ENCODE results near the gene HPSE2.

HPSE2 gene

DNA sequence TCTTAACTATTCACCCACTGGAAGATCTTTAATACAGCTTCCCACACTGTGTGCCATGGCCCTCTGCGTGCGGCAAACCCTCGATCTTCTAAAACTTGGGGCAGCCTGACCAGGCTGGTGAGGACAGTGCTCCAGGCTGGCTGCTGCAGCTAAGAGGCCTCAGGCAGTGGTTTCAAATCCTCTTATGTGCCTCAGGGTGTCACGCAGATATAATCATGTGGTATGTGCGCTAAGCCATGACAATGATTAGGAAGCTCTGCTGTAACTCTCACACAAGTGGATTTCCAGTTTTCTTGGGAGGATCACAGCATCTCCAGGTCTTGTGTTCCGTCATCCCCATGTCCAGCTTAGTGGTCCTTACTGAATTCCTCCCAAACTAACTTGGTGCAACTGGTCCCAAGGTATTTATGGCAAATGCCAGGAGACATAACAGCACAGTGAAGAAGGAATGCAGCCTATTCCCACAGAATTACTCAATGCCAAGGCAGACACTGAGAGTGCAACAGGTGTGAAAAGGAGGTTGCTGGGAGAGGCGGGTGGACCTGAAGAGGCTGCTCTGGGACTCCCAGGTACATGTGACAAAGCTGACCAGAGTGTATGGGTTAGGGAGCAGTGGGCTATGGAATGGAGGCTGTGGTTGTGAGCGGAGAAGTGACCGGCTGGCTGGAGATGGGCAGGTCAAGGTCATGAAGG, 791.2 kb downstream of the HPSE2 start:
- no peak overlapping the region for H3K27ac ChIP-seq (ENCODE audit: low read depth, low read length)
- no peaks in the 10 kb centered on the region for H3K27me3 ChIP-seq (ENCODE audit: control insufficient read depth, insufficient read depth, low read length)
- H3K36me3 ChIP-seq (ENCODE audit: control insufficient read depth, insufficient read depth, low read length) = peaks cover 14% of the 10 kb centered on the region
- no peak overlapping the region for H3K9ac ChIP-seq (ENCODE audit: low read length)
- H3K4me1 ChIP-seq (ENCODE audit: control insufficient read depth, insufficient read depth, low read length) = peaks cover 4% of the 10 kb centered on the region
- H3K4me3 ChIP-seq (ENCODE audit: low read length) = no peak overlapping the region

DNA sequence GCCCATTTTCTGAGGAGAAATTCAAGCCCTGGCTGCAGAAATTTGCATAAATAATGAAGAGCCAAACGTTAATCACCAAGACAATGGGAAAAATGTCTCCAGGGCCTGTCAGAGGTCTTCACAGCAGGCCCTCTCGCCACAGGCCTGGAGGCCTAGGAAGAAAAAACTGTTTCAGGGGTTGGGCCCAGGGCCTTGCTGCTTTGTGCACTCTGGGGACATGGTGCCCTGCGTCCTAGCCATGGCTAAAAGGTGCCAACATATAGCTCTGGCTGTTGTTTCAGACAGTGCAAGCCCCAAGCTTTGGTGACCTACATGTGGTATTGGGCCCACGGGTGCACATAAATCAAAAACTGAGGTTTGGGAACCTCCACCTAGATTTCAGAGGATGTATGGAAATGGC, 796.9 kb downstream of the HPSE2 start:
- Histone ChIP-seq H3K9ac (ENCODE audit: low read length) (no peak overlapping the region), H3K4me3 (ENCODE audit: low read length) (no peak overlapping the region), H3K27me3 (ENCODE audit: control insufficient read depth, insufficient read depth, low read length) (no peaks in the 10 kb centered on the region), H3K4me1 (ENCODE audit: control insufficient read depth, insufficient read depth, low read length) (no peaks in the 10 kb centered on the region), H3K36me3 (ENCODE audit: control insufficient read depth, insufficient read depth, low read length) (peaks cover 29% of the 10 kb centered on the region), H3K27ac (ENCODE audit: low read depth, low read length) (no peak overlapping the region)

DNA sequence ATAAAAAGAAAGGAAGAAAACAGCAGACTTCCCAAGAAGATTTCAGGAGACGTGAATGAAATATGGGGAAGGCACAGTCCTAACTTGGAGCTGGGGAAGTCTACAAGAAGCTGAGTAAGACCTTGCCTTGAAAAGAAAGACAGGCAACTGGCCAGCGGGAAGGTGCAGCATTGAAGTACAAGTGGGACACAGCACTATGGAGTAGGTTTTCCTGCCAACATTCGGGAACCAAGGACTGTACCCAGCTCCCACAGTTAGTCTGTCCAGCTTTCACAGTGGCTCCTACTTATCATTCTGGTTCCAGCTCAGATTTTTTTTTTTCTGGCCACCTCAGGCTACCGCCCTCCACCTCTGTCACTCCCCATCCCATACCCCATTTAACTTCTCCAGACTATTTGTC, 798.9 kb downstream of the HPSE2 start:
- H3K36me3 ChIP-seq (ENCODE audit: control insufficient read depth, insufficient read depth, low read length) = peaks cover 28% of the 10 kb centered on the region
- no peak overlapping the region for H3K9ac ChIP-seq (ENCODE audit: low read length)
- no peaks in the 10 kb centered on the region for H3K27me3 ChIP-seq (ENCODE audit: control insufficient read depth, insufficient read depth, low read length)
- no peaks in the 10 kb centered on the region for H3K4me1 ChIP-seq (ENCODE audit: control insufficient read depth, insufficient read depth, low read length)
- no peak overlapping the region for H3K4me3 ChIP-seq (ENCODE audit: low read length)
- no peak overlapping the region for H3K27ac ChIP-seq (ENCODE audit: low read depth, low read length)

DNA sequence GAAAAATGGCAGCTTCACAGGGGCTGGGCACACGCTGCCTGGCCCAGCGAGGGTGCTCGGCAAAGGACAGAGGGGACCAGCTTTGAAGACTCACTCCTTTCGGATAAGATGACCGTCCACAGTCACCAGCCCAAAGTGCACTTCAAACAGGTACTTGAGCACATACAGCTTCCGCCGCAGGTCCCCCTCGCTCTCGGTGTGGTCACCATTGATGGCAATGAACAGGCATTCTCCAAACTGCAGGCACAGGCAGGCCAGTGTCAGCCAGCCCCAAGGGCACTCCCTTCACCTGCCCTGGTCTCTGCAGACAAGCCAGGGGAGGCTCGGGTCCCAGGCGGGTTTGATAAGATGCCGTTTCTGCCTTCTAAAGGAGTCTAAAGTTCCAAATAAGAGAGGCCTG, 800.5 kb downstream of the HPSE2 start:
- Histone ChIP-seq H3K4me3 (ENCODE audit: low read length) (no peak overlapping the region), H3K9ac (ENCODE audit: low read length) (no peak overlapping the region), H3K4me1 (ENCODE audit: control insufficient read depth, insufficient read depth, low read length) (no peaks in the 10 kb centered on the region), H3K27ac (ENCODE audit: low read depth, low read length) (no peak overlapping the region), H3K36me3 (ENCODE audit: control insufficient read depth, insufficient read depth, low read length) (peaks cover 38% of the 10 kb centered on the region), H3K27me3 (ENCODE audit: control insufficient read depth, insufficient read depth, low read length) (no peaks in the 10 kb centered on the region)

DNA sequence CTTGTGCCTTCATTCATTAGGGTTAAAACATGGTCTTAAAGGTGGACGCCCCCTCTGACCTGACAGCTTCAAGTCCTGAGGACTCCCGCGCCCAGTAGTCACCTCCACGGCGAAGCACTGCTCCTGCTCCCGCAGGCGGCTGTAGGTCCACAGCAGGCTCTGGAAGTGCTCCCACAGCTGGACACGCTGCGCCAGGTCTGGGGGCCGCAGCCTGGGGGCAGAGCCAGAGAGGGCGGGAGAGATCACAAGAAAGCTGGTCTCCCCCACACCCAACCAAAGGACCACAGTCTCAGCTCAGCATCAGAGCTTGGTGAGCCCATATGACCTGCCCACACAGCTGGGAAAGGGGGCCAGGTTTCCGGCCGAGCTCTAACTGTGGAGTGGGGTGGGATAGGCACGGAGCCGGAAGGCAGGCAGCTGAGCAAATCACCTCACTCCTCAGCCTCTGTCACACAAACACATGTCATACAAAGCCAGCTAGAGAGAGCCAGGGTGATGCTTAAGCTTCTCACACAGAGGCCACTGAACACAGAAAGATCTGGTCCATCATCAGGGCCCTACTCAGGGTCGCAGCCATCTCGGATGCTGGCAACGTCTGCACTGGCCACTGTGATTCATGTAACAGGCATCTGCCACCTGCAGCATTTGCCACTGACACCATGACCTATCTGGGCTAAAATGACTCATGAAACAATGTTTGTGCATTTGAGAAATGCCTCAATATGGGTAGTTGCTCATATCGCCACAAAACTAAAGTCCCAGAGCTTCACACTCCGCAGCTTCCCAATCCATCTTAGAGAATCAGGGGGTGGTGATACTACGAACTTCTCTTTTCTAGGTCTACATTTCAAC, 801.5 kb downstream of the HPSE2 start:
- no peak overlapping the region for H3K4me3 ChIP-seq (ENCODE audit: low read length)
- H3K36me3 ChIP-seq (ENCODE audit: control insufficient read depth, insufficient read depth, low read length) = peaks cover 48% of the 10 kb centered on the region
- no peak overlapping the region for H3K9ac ChIP-seq (ENCODE audit: low read length)
- H3K27ac ChIP-seq (ENCODE audit: low read depth, low read length) = no peak overlapping the region
- H3K4me1 ChIP-seq (ENCODE audit: control insufficient read depth, insufficient read depth, low read length) = no peaks in the 10 kb centered on the region
- H3K27me3 ChIP-seq (ENCODE audit: control insufficient read depth, insufficient read depth, low read length) = no peaks in the 10 kb centered on the region

DNA sequence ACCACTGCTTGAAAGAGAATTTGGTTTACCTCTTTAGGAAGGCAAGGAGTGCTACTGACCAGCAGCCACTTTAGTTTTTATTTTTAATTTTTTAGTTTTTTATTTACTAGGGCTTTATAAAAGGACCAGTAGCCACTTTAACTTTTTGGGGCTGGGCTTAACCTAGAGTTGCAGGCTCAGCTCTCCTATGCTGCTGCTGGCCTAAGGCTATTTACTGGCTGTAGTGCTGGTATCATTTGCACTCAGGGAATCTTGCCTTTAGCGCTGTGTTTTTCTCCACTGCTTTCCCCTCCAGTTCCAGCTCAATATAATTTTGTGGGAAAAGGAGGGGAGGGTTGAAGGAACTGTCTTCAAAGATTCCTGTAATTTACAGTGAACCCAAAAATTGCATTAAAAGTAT, 802.3 kb downstream of the HPSE2 start:
- no peak overlapping the region for H3K9ac ChIP-seq (ENCODE audit: low read length)
- peaks cover 48% of the 10 kb centered on the region for H3K36me3 ChIP-seq (ENCODE audit: control insufficient read depth, insufficient read depth, low read length)
- no peak overlapping the region for H3K27ac ChIP-seq (ENCODE audit: low read depth, low read length)
- H3K27me3 ChIP-seq (ENCODE audit: control insufficient read depth, insufficient read depth, low read length) = no peaks in the 10 kb centered on the region
- no peaks in the 10 kb centered on the region for H3K4me1 ChIP-seq (ENCODE audit: control insufficient read depth, insufficient read depth, low read length)
- H3K4me3 ChIP-seq (ENCODE audit: low read length) = no peak overlapping the region

DNA sequence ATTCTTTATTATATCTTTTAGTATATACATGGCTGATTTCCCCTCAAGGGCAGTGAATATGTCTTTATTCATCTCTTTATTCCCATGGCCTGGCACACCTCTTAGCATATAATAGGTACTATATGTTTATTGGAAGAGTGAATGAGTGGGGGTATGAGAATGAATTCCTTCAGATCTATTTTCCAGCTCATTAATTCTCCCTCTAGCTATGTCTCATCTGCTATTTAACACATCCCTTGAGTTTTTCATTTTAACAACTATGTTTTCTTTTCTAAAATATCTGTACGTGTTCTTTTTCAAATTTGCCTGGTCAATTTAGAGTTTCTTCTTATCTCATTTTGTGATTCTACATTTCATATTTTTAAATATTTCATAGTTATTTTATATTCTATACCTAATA, 803.3 kb downstream of the HPSE2 start:
- peaks cover 48% of the 10 kb centered on the region for H3K36me3 ChIP-seq (ENCODE audit: control insufficient read depth, insufficient read depth, low read length)

DNA sequence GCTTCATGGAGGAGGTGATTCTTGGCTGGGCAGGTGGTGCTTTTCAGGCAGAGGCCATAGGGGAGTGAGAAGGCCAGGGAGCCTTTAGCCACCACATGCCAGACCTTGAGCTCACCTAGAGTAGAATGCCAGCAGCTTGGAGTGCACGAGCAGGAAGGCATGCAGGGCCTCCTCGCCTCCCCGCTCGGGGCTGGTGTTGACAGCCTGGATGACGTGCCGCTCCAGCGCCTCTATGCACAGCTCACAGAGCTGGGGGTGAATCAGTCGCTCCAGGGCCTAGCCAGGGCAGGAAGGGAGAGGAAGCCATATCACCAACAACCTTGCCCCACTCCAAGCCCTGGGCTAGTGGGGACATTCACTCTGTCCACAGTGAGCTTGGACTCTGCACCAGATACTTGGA, 804.6 kb downstream of the HPSE2 start:
- no peak overlapping the region for H3K27ac ChIP-seq (ENCODE audit: low read depth, low read length)
- H3K4me3 ChIP-seq (ENCODE audit: low read length) = no peak overlapping the region
- H3K27me3 ChIP-seq (ENCODE audit: control insufficient read depth, insufficient read depth, low read length) = no peaks in the 10 kb centered on the region
- no peaks in the 10 kb centered on the region for H3K4me1 ChIP-seq (ENCODE audit: control insufficient read depth, insufficient read depth, low read length)
- H3K9ac ChIP-seq (ENCODE audit: low read length) = no peak overlapping the region
- H3K36me3 ChIP-seq (ENCODE audit: control insufficient read depth, insufficient read depth, low read length) = peaks cover 47% of the 10 kb centered on the region

More for the DNA sequence above, 803.3 kb downstream of the HPSE2 start:
- no peaks in the 10 kb centered on the region for H3K27me3 ChIP-seq (ENCODE audit: control insufficient read depth, insufficient read depth, low read length)
- no peak overlapping the region for H3K27ac ChIP-seq (ENCODE audit: low read depth, low read length)
- H3K4me3 ChIP-seq (ENCODE audit: low read length) = no peak overlapping the region
- no peak overlapping the region for H3K9ac ChIP-seq (ENCODE audit: low read length)
- H3K4me1 ChIP-seq (ENCODE audit: control insufficient read depth, insufficient read depth, low read length) = no peaks in the 10 kb centered on the region

DNA sequence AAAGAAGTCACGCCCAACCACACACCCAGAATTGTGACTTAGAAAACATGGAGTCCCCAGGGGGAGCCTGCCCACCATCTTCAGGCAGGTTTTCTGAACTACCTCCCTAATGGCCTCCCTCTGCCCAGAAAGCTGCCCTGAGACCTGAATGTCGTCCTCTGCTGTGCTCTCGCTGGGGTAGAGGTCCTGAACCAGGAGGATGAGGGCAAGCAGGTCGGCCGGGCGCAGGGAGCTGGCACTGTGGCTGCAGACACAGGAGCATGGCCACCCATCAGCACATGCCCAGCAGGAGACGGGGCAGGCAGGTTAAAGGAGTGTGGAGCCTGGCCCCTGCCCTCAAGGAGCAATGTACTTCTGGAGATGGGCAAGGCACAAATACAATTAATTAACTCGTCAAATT, 805.2 kb downstream of the HPSE2 start:
- Histone ChIP-seq H3K4me3 (ENCODE audit: low read length) (no peak overlapping the region), H3K27ac (ENCODE audit: low read depth, low read length) (no peak overlapping the region), H3K36me3 (ENCODE audit: control insufficient read depth, insufficient read depth, low read length) (peaks cover 43% of the 10 kb centered on the region), H3K27me3 (ENCODE audit: control insufficient read depth, insufficient read depth, low read length) (no peaks in the 10 kb centered on the region), H3K4me1 (ENCODE audit: control insufficient read depth, insufficient read depth, low read length) (no peaks in the 10 kb centered on the region), H3K9ac (ENCODE audit: low read length) (no peak overlapping the region)

DNA sequence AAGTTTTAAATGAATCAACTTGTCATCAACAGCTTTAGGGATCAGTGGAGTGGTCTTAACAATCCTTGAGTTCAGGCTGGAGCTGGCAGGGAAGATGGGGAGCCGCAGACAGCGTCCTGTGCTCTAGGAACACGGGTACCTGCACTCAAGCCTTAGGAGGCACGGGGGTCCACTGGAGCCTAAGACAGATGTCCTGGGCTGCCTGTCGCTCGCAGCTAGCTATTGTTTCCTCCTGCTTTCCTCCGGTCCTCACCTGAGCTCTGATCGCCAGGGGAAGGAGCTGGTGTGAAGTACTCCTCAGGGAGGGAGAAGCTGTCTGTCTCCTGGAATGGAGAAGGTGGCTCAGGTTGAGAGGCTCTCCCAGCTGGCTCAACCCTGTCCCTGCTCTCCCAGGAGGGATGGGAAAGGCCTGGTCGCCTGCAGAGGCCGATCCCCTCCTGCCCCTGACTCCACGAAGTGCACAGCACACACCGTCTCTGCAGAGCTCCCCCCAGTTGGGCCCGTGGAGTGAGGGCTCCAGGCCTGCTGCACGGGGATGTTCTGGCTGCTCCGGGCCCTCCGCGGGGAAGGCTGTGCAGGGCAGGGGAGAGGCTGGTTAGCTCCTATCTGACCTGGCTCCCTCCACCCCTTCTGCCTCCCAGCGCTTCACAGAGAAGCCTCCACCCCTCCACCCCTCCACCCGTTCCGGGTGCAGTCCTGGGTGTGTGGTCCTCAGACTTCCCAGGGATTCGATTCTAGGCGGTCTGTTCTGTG, 806.2 kb downstream of the HPSE2 start:
- H3K36me3 ChIP-seq (ENCODE audit: control insufficient read depth, insufficient read depth, low read length) = peaks cover 36% of the 10 kb centered on the region
- H3K4me1 ChIP-seq (ENCODE audit: control insufficient read depth, insufficient read depth, low read length) = no peaks in the 10 kb centered on the region
- no peak overlapping the region for H3K4me3 ChIP-seq (ENCODE audit: low read length)
- no peak overlapping the region for H3K27ac ChIP-seq (ENCODE audit: low read depth, low read length)
- H3K9ac ChIP-seq (ENCODE audit: low read length) = no peak overlapping the region
- H3K27me3 ChIP-seq (ENCODE audit: control insufficient read depth, insufficient read depth, low read length) = no peaks in the 10 kb centered on the region

DNA sequence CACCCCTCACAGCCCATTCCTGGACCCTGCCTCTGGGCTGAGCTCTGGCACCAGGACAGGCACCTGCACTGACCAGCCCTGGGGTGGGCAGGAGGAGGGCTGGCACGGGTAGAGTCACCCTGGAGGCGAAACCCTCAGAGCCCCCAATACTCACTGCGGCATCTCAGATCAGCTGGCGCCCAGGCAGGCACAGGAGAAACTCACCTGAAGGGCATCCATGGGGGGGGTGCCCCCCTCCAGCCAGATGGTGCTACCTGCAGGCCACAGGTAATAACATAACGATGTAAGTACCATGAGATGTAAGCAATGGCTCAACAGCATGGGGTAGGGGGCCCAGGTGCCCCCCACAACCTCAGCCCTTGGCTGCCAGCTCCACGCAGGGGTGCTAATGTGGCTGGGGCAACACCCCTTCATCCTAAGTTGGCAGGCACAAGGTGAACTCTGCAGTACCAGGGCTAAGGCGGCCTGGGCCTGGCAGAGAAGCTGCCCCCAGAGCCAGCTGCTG, 808.6 kb downstream of the HPSE2 start:
- H3K27ac ChIP-seq (ENCODE audit: low read depth, low read length) = no peak overlapping the region
- H3K36me3 ChIP-seq (ENCODE audit: control insufficient read depth, insufficient read depth, low read length) = peaks cover 29% of the 10 kb centered on the region
- no peak overlapping the region for H3K9ac ChIP-seq (ENCODE audit: low read length)

More for the DNA sequence above, 808.6 kb downstream of the HPSE2 start:
- H3K27me3 ChIP-seq (ENCODE audit: control insufficient read depth, insufficient read depth, low read length) = no peaks in the 10 kb centered on the region
- no peak overlapping the region for H3K4me3 ChIP-seq (ENCODE audit: low read length)
- H3K4me1 ChIP-seq (ENCODE audit: control insufficient read depth, insufficient read depth, low read length) = no peaks in the 10 kb centered on the region
